GM23338 (cell line): Measurements from ENCODE around the gene GNB5.

Experiments used
- CREB1 ChIP-seq: fragments of 250-450 bp; sonication (Bioruptor Pico); IDR thresholded peaks from 2 replicates; pipeline ENCODE4 v1.5.0; 2020; ENCODE audit warnings: low read depth, mild to moderate bottlenecking, moderate library complexity
- TF ChIP-seq, protein P1 (sequence below), 2 experiments: fragments of 200-600 bp in 1 of 2; sonication (generic) in 1 of 2; conservative IDR thresholded peaks; 2 replicates each; pipeline versions ENCODE4 v1.5.1 to v1.6.1; 2016 to 2017; ENCODE audit warnings: antibody characterized with exemption in 2 of 2, low read depth in 2 of 2, mild to moderate bottlenecking in 2 of 2, moderate library complexity in 1 of 2

- TF ChIP-seq, protein P1, sequence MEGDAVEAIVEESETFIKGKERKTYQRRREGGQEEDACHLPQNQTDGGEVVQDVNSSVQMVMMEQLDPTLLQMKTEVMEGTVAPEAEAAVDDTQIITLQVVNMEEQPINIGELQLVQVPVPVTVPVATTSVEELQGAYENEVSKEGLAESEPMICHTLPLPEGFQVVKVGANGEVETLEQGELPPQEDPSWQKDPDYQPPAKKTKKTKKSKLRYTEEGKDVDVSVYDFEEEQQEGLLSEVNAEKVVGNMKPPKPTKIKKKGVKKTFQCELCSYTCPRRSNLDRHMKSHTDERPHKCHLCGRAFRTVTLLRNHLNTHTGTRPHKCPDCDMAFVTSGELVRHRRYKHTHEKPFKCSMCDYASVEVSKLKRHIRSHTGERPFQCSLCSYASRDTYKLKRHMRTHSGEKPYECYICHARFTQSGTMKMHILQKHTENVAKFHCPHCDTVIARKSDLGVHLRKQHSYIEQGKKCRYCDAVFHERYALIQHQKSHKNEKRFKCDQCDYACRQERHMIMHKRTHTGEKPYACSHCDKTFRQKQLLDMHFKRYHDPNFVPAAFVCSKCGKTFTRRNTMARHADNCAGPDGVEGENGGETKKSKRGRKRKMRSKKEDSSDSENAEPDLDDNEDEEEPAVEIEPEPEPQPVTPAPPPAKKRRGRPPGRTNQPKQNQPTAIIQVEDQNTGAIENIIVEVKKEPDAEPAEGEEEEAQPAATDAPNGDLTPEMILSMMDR (conservative IDR thresholded peaks at IDR 0.05; ENCODE audit: low read depth in 2 of 2) = no peak
- TF ChIP-seq CREB1 (CRISPR knock-in tag) = no peak
Measured at GRCh38 chr15:52109559-52110451, 81.4 kb downstream of the GNB5 start.
